ENCODE measurements around the gene ARHGEF4. TPM values are rescaled to one million over a fixed set of nuclear protein-coding genes. Genes with fewer than 3 reads are reported as not detected.

Gene ARHGEF4
- polyA plus RNA-seq, 3 donors = 0.05 TPM; not detected in 2

- Histone ChIP-seq H3K4me1 (ENCODE audit: control insufficient read depth in 1 of 2, insufficient read depth in 2 of 2, low read length in 2 of 2) (no peaks in the 10 kb centered on the region), H3K36me3 (replicated peaks in 1 of 2; ENCODE audit: control insufficient read depth in 1 of 2, insufficient read depth in 2 of 2, low read length in 2 of 2) (peaks cover 87 to 97% of the 10 kb centered on the region in 2 donors), H3K4me3 (replicated peaks in 1 of 3; ENCODE audit: low read depth in 2 of 3, low read length in 3 of 3) (no peak overlapping the region), H2AFZ (ENCODE audit: insufficient read depth, low read depth, low read length, poor library complexity, severe bottlenecking) (no peak overlapping the region), H3K4me2 (replicated peaks; ENCODE audit: extremely low read depth, low read length, poor library complexity, severe bottlenecking) (no peak overlapping the region), H3K9ac (ENCODE audit: insufficient read depth, low read length, poor library complexity, severe bottlenecking) (no peak overlapping the region), H3K27me3 (ENCODE audit: control insufficient read depth in 2 of 2, insufficient read depth in 2 of 2, low read length in 2 of 2) (no peaks in the 10 kb centered on the region), H4K20me1 (ENCODE audit: insufficient read depth, low read length) (peaks cover 61% of the 10 kb centered on the region), H3K79me2 (ENCODE audit: insufficient read depth, low read length) (peaks cover 5% of the 10 kb centered on the region), H3K27ac (ENCODE audit: low read depth in 1 of 2, low read length in 2 of 2) (no peak overlapping the region), H3K9me3 (replicated peaks in 1 of 2; ENCODE audit: control insufficient read depth in 1 of 2, insufficient read depth in 1 of 2, low read length in 2 of 2) (no peaks in the 10 kb centered on the region)
- Mint-ChIP-seq H3K27me3 (ENCODE audit: low read depth in 3 of 3) (peaks cover 0 to 2% (median 0%) of the 10 kb centered on the region in 3 donors), H3K4me3 (no peak overlapping the region), H3K36me3 (peaks cover 87 to 94% of the 10 kb centered on the region in 2 donors), H3K4me1 (no peaks in the 10 kb centered on the region), H3K9me3 (peaks cover 0 to 1% (median 0%) of the 10 kb centered on the region in 7 donors), H3K27ac (peak overlapping the region in 1 of 7 donors; percentile 17)
- 96% methylated on average over 4 of the region's 8 CpGs for WGBS (ENCODE audit: insufficient coverage)
- no peak for DNase-seq
- no peak for TF ChIP-seq CTCF (IDR thresholded peaks at IDR 0.05)
- intact Hi-C loops (cut with micrococcal nuclease) = no loop called here
Measured at GRCh38 chr2:131050896-131051295, 214.2 kb downstream of the ARHGEF4 start.

GRCh38 chr2:131052741-131053263, 216.1 kb downstream of the ARHGEF4 start:
- Histone ChIP-seq H3K36me3 (replicated peaks in 1 of 2; ENCODE audit: control insufficient read depth in 1 of 2, insufficient read depth in 2 of 2, low read length in 2 of 2) (peaks cover 96 to 98% of the 10 kb centered on the region in 2 donors), H3K9ac (ENCODE audit: insufficient read depth, low read length, poor library complexity, severe bottlenecking) (no peak overlapping the region), H3K4me3 (replicated peaks in 1 of 3; ENCODE audit: low read depth in 2 of 3, low read length in 3 of 3) (no peak overlapping the region), H3K27me3 (ENCODE audit: control insufficient read depth in 2 of 2, insufficient read depth in 2 of 2, low read length in 2 of 2) (no peaks in the 10 kb centered on the region), H3K79me2 (ENCODE audit: insufficient read depth, low read length) (peaks cover 21% of the 10 kb centered on the region), H2AFZ (ENCODE audit: insufficient read depth, low read depth, low read length, poor library complexity, severe bottlenecking) (no peak overlapping the region), H4K20me1 (ENCODE audit: insufficient read depth, low read length) (peaks cover 78% of the 10 kb centered on the region), H3K4me1 (ENCODE audit: control insufficient read depth in 1 of 2, insufficient read depth in 2 of 2, low read length in 2 of 2) (no peaks in the 10 kb centered on the region), H3K4me2 (replicated peaks; ENCODE audit: extremely low read depth, low read length, poor library complexity, severe bottlenecking) (no peak overlapping the region), H3K9me3 (replicated peaks in 1 of 2; ENCODE audit: control insufficient read depth in 1 of 2, insufficient read depth in 1 of 2, low read length in 2 of 2) (no peaks in the 10 kb centered on the region), H3K27ac (ENCODE audit: low read depth in 1 of 2, low read length in 2 of 2) (no peak overlapping the region)
- H3K9me3 Mint-ChIP-seq = peaks cover 0 to 1% (median 0%) of the 10 kb centered on the region in 7 donors
- peak overlapping the region in 1 of 7 donors; percentile 41 for H3K27ac Mint-ChIP-seq
- H3K27me3 Mint-ChIP-seq (ENCODE audit: low read depth in 3 of 3) = peaks cover 0 to 2% (median 0%) of the 10 kb centered on the region in 3 donors
- intact Hi-C loops (cut with micrococcal nuclease) = no loop called here
- 100% methylated on average over 4 of the region's 8 CpGs for WGBS (ENCODE audit: insufficient coverage)
- no peak for DNase-seq
- H3K4me1 Mint-ChIP-seq = no peaks in the 10 kb centered on the region
- H3K4me3 Mint-ChIP-seq = no peak overlapping the region
- no peak for TF ChIP-seq CTCF (IDR thresholded peaks at IDR 0.05)
- H3K36me3 Mint-ChIP-seq = peaks cover 89 to 99% of the 10 kb centered on the region in 2 donors

Measured in CD14-positive monocyte (primary cell).